Stimulated activated naive CD4-positive, alpha-beta T cell treated with Interleukin-2 at 50 U/mL for 16 hours (primary cell): ENCODE results near the gene ASB4.
"Not testable (repeated sequence)": the region's sequence is repeated elsewhere in the genome, so short reads cannot be mapped to it uniquely, and the experiment has no call there.

Source experiments
- DNase-seq: peaks from one replicate; lab custom pipeline; 2025; lab: John Stamatoyannopoulos, UW

ASB4 gene

GRCh38 chr7:95479992-95480624 is 5.6 kb upstream of the ASB4 start:
- DNase-seq = no peak

DNA sequence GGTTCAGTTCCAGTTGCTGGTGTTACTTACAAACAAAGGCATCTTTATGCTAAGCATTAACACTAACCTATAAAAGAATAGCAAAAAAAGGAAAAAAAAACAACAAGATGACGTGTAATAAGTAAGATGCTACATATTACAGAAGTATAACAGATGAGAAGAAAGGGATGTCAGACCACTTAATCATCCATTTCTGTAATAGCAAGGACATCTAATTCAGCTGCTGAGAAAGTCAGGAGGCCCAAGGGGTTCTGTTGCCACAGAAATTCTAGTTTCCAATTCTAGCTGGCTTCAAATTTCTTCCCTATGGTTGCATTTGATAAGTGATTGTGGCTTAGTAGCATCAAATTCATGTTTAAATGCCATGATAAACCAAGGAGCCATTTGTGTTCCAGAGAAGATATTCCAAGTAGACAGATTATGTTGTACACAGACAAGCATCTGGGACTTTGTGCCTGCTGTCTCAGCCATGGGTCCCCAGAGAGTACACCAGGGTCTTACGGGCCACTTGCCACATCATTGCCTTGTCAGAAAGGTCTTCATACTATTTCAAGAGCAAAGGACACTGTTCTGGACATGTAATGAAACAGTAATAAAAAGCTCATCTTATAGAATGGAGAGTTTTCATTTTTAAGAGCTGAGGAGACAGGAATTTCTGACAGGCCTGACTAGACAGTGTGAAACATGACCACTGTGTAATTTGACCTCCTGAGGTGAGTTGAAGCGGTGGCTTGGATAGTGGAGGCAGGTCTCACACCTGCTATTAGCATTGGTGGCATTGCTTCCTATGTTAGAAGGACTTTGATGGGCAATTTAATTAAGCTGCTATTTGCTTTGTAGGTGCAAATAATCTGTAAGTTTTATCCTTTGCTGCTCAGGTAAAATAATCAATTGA is 4.2 kb upstream of the ASB4 start:
- no peak for DNase-seq

GRCh38 chr7:95482424-95482823 is 3.3 kb upstream of the ASB4 start:
- no peak for DNase-seq

- DNase-seq = no peak
These were observed 4.6 kb downstream of the ASB4 start for GRCh38 chr7:95490231-95490762.

DNA sequence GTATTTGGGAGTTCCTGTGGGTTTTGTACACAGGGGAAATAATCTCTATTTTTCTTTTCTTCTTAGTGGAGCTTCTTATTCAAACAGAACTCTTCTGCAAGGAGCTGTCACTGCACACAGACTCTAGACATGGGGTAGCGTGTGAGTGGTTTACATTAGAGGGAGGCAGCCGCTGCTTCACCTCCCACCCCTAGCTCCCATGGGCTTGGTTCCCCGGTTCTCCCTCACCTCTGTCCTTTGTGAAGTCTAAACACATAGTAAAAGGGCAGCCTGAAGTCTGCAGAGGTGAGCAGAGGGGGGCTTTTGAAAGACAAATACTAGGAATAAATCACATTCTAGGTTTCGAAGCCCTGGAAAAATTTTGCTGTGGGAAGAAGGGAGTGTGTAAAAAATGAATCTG is 5.5 kb downstream of the ASB4 start:
- no peak for DNase-seq

- no peak for DNase-seq
These were observed 6.0 kb downstream of the ASB4 start for GRCh38 chr7:95491634-95492314.

- no peak for DNase-seq
These were observed 7.5 kb downstream of the ASB4 start for GRCh38 chr7:95493247-95493646.

GRCh38 chr7:95493844-95494243 is 8.1 kb downstream of the ASB4 start:
- no peak for DNase-seq

DNA sequence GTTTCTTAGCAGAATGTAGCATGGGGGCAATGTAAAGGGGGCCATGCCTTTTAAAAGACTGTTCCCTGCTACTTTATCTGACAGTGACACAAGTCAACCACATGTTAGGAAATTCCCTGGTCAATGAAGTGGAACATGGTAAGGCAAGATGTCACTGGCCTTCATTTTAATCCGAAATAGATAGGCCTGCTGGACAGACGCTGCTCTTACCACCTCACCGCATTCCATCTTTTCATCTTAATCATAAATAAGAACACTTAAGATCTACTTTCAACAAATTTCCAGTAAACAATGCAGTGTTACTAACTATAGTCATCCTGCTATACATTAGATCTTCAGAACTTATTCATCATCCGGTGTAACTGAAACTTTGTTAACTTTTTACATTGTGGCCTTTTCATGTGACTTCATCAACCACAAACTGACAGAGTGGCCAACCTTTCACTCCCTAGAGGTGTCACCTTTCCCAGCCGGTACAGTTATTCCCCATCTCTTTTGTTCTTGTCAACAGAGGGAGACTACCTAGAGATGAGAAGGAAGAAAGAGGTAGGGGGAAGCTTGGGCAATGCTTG is 15.6 kb downstream of the ASB4 start:
- no peak for DNase-seq

DNA sequence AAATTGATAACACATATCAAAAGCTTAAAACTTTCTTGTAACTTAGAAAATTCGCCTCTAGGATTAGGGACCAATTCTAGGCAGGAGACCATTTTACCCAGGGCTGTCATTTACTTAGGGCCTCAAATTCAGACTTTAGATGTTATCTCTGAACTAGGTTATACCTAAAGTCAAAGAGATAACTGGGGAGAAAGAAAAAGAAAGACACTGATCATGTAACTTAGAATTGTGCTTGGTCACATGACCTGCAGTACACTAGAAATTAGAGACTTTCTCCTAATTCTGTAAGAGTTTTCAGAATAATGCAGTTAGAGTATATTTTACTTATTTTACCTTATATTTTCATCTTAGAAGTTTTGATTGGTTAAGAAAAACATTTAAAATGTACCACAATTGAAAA is 16.7 kb downstream of the ASB4 start:
- no peak for DNase-seq

DNA sequence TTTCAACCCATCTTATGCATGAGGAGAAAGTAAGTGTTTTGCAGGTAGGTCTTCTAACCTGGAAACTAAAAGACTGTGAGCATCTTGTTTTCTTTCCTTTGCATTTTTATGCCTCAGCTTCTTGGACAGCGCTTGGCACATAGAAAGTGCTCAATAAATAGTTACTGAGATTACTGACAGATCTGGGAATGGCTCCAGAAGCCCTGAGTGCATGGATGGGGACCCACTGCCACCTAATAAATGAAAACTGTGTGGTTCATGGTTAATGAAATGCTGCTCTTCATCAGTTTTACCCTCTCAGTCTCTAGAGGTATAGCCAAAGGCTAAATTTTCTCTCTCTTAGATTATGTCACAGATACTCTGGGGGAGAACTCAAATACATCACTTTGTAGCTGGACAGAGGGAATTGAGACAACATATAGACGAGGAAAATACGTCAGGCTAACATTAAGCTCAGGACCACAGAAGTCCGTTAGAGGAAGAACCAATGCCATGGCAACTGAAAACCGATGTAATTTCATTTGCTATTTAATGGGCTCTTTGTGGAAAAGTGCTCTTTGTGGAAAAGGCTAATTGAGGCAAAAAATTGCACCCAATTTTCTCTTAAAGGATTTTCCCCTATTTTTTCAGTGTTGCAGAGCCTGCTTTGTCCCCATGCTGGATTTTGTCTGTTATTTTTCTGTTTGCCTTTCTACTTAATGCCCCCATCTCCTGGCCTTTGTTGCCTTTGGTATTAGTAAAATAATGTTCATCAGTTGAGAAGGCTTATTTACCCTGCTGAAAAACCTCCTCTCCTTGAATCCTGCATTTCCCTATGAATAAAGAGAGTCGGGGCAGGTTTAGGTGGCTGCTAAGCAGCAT is 17.8 kb downstream of the ASB4 start:
- no peak for DNase-seq

GRCh38 chr7:95504132-95504588 is 18.4 kb downstream of the ASB4 start:
- not testable (repeated sequence) for DNase-seq

DNA sequence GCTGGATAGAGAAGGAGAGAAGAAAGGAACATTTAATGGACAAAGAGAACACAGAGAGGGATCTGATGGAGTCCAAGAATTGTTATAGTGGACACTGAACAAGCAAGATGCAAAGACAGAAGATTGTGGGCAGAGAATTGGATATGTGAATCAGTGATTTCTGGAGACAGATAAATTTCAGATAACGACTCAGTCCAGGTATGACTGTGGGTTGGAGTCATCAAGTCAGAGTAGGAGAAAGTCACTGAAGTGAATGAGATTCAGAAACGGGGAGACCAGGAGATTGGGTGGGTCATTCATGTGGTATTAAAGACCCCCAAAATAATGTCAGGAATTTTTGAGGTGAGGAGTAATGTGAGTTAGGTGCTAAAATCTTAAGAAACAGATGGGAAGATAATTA is 23.0 kb downstream of the ASB4 start:
- DNase-seq = no peak

DNA sequence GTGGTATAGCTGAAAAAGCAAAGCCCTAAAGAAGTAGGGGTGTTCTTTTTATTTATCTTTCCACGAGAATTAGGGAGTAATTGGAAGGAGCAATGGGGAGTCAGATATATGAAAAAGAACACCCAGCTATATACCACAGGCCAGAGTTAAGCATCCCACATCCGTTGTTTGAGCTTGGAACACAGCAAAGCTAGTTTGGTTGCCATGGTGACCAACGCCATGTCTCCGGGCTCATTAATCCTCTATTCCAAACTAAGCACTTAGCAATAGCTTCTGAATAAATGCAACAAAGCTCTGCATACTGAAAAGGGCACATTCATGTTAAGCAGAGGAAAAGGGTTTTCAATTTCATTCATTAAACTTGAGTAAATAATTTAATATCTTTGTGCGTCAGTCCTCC is 23.5 kb downstream of the ASB4 start:
- no peak for DNase-seq

DNA sequence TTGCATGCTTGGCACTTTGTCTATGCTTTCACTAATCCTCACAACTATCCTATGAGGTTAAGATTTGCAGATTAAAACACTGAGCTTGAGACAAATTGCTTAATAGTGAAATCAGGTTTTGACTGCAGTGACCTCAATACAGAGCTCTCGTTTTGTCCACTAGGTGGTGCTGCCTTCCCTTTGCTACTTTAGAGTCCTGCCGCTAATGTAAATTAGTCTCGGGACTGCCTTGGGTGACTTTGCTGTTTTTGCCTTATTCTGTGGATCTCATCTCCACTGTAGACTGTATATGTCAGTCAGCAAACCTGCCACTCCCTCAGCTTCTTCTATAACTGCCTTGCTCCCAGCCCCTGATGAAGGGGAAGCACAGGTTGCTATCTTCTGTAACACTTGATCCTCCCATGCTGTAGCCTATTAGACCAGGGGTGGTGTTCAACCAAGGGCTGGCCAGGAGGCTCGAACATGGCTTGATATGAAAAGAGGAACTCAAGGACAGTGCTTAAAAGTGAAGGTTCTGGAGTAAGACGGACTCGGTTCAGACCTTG is 26.0 kb downstream of the ASB4 start:
- peak; percentile 22 for DNase-seq

DNA sequence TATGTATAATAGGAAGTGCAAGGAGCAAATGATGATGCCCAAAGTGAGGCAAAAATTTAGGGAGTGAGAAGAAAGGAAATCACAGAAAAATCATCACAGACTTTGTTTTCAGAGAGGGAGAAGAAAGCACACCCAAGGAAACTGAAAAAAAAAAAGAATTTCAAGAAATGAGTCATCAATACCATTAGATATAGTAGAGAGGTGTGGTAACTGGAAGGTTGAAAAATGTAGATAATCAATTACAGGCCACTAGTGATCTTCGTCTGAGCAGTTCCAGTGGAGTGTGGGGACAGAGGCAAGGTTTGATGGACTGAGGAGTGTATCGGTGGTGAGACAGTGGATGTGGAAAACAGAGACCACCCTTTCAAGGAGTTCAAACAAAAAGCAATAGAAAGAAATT is 31.7 kb downstream of the ASB4 start:
- no peak for DNase-seq

DNA sequence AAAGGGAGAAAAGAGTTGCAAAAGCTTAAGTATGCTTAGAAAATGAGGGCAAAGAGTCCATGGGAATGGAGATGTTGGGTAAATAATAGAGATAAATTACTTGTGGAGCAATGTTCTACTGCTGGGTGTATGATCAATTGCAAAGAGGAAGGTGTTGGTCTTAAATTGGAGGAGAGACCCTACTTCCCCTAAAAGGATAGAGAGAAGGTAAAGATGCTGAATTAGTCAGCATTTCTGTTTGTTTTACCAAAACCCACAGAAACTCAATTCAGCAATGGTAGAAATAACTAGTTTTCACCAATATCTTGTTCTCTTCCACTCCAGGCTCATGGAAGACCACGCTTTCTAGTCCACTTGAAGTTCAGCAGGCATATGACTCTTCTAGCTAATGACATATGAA is 32.1 kb downstream of the ASB4 start:
- no peak for DNase-seq

DNA sequence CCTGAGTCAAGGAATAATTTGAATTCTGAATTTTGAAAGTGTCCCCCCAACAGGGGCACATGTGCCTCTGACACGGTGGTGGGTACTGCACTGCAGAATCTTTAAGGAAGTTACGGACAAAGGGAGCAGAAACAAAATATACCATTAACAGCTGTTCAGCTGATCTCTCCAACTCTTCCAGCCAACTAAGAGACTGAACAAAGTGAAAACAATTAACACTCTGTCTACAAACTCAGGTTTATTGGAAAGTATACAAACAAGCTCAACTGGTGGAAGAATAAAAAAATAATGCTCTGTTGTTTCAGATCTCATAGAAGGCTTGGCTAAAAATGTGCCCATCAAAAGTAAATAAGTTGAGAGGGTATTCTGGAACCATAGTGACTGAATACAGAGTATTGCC is 34.4 kb downstream of the ASB4 start:
- no peak for DNase-seq

DNA sequence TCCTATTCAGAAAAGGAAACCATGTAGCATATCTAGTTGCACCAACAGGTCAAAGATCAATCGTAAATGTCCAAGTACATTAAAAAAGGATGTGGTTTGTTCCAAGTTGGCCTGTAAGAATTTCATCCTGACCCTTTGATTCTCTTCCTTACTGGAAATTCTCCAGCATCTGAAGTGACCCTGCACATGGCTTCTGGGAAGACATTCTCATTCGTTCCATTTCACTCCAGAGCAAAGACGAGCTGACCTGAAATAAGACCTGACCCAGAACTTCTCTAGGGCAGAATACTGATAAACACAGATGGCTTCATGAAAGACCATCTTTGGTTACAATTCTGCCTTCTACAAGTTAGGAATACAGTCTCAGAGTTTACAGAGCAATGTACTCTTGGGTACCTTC is 39.8 kb downstream of the ASB4 start:
- DNase-seq = no peak

- DNase-seq = no peak
These were observed 40.5 kb downstream of the ASB4 start for GRCh38 chr7:95526128-95526738.
